HepG2 (cell line): ENCODE results near the gene FGF4. TPM values are rescaled to one million over a fixed set of nuclear protein-coding genes. Genes with fewer than 3 reads are reported as not detected.

ENCODE experiments used
- ATAC-seq: fragments of 200-7000 bp; cut with Tn5 transposase; 3 replicates; pipeline ENCODE4 v1.9.1; 2020; ENCODE audit warnings: mild to moderate bottlenecking, moderate library complexity
- BruUV-seq: library from RNA; stranded (reverse); fragments of 400-500 nt; replicated peaks from 2 replicates; lab custom pipeline; 2021; lab: Mats Ljungman, UMichigan
- CTCF ChIA-PET: fragments of 300-600 bp; formaldehyde crosslinking; extraction: SDS; loops from one replicate; lab custom pipeline; 2021; ENCODE audit warnings: low total read pairs, inconsistent platforms, low intra/inter-chr PET ratio; lab: Yijun Ruan, JAX
- POLR2A ChIA-PET: fragments of 350-600 bp; sonication (Branson Sonifier 250); formaldehyde crosslinking; loops from one replicate; lab custom pipeline; 2020; ENCODE audit warnings: antibody characterized with exemption, inconsistent platforms; lab: Yijun Ruan, JAX
- DNase-seq: peaks from one replicate; pipeline ENCODE4 v3.0.0-alpha.2; 2015; ENCODE audit warnings: low spot score
- FAIRE-seq: peaks from 3 replicates; lab custom pipeline; 2011; peaks lifted over from hg19 to GRCh38; lab: Jason Lieb, UNC
- H2AFZ ChIP-seq: one replicate; pipeline ENCODE4 v1.6.1; 2011; ENCODE audit warnings: low read length, inconsistent platforms
- H3K27ac ChIP-seq: fragments of 300-600 bp; 3 replicates; pipeline ENCODE4 v1.8.0; 2011; ENCODE audit warnings: mixed run types, mild to moderate bottlenecking, mixed read lengths, low read length, inconsistent platforms; ENCODE audit not compliant: insufficient read depth; ENCODE audit errors: extremely low read length
- H3K27me3 ChIP-seq, 2 experiments: fragments of 200-600 bp in 1 of 2; 2 replicates in 1 of 2; 3 replicates in 1 of 2; pipeline versions ENCODE4 v1.6.0 to v1.8.0; 2011; ENCODE audit warnings: low read length in 2 of 2, mild to moderate bottlenecking in 2 of 2, moderate library complexity in 2 of 2, inconsistent platforms in 1 of 2; ENCODE audit not compliant: insufficient read depth in 2 of 2, control insufficient read depth in 1 of 2
- H3K36me3 ChIP-seq, 2 experiments: fragments of 200-600 bp in 1 of 2; replicated peaks in 1 of 2; 2 replicates in 1 of 2; 3 replicates in 1 of 2; pipeline versions ENCODE4 v1.5.1 to v1.8.0; 2011; ENCODE audit warnings: low read length in 2 of 2, inconsistent platforms in 1 of 2; ENCODE audit not compliant: insufficient read depth in 2 of 2, control insufficient read depth in 1 of 2
- H3K4me1 ChIP-seq: 2 replicates; pipeline ENCODE4 v1.5.1; 2012; ENCODE audit warnings: low read length, inconsistent platforms; ENCODE audit not compliant: insufficient read depth
- H3K4me2 ChIP-seq: 2 replicates; pipeline ENCODE4 v1.6.0; 2011; ENCODE audit warnings: low read depth, low read length, inconsistent platforms
- H3K4me3 ChIP-seq, 3 experiments: fragments of 200-600 bp in 1 of 3; sonication (generic), shearing (Covaris generic) in 1 of 3; replicated peaks in 1 of 3; 2 replicates each; pipeline ENCODE4 v1.5.1; 2011 to 2016; ENCODE audit warnings: low read length in 3 of 3, inconsistent platforms in 2 of 3, low read depth in 2 of 3, mild to moderate bottlenecking in 2 of 3, control low read depth in 1 of 3, mixed read lengths in 1 of 3; ENCODE audit not compliant: insufficient read depth in 1 of 3
- H3K79me2 ChIP-seq: one replicate; pipeline ENCODE4 v1.6.1; 2011; ENCODE audit warnings: low read length, inconsistent platforms; ENCODE audit not compliant: insufficient read depth
- H3K9ac ChIP-seq: 2 replicates; pipeline ENCODE4 v1.6.0; 2011; ENCODE audit warnings: mild to moderate bottlenecking, low read depth, low read length, inconsistent platforms; ENCODE audit not compliant: insufficient read depth
- H3K9me3 ChIP-seq: 2 replicates; pipeline ENCODE4 v1.5.1; 2012; ENCODE audit warnings: mild to moderate bottlenecking, low read length
- H4K20me1 ChIP-seq: 2 replicates; pipeline ENCODE4 v1.6.0; 2011; ENCODE audit warnings: inconsistent platforms, mild to moderate bottlenecking, low read length, moderate library complexity; ENCODE audit not compliant: insufficient read depth
- CENPT ChIP-seq: sonication (generic); formaldehyde crosslinking; IDR thresholded peaks from 2 replicates; pipeline ENCODE4 v1.8.0; 2022; ENCODE audit warnings: low read depth, mild to moderate bottlenecking, moderate library complexity, missing genetic modification reagents
- HIC2 ChIP-seq: sonication (generic); formaldehyde crosslinking; IDR thresholded peaks from 2 replicates; pipeline ENCODE4 v1.9.0; 2022; ENCODE audit warnings: low read depth, missing genetic modification reagents
- NFATC3 ChIP-seq: sonication (generic); formaldehyde crosslinking; IDR thresholded peaks from 2 replicates; pipeline ENCODE4 v1.5.1; 2020; ENCODE audit warnings: mild to moderate bottlenecking, missing genetic modification reagents
- SP5 ChIP-seq: IDR thresholded peaks from 2 replicates; pipeline ENCODE4 v1.6.1; 2016; ENCODE audit warnings: low read depth, borderline replicate concordance
- STAG1 ChIP-seq: sonication (generic); formaldehyde crosslinking; IDR thresholded peaks from 2 replicates; pipeline ENCODE4 v1.4.0; 2020; ENCODE audit warnings: missing genetic modification reagents
- TRIM22 ChIP-seq: fragments of 450-650 bp; IDR thresholded peaks from 2 replicates; pipeline ENCODE4 v1.6.1; 2017
- ZNF253 ChIP-seq: sonication (generic); formaldehyde crosslinking; IDR thresholded peaks from 2 replicates; pipeline ENCODE4 v1.8.0; 2022; ENCODE audit warnings: mild to moderate bottlenecking, missing genetic modification reagents, borderline replicate concordance
- ZNF280B ChIP-seq: sonication (generic); formaldehyde crosslinking; IDR thresholded peaks from 2 replicates; pipeline ENCODE4 v1.5.0; 2020; ENCODE audit warnings: missing genetic modification reagents, mild to moderate bottlenecking, borderline replicate concordance
- ZNF343 ChIP-seq: sonication (generic); formaldehyde crosslinking; IDR thresholded peaks from 2 replicates; pipeline ENCODE4 v1.4.0; 2020; ENCODE audit warnings: mild to moderate bottlenecking, missing genetic modification reagents
- ZNF510 ChIP-seq: sonication (generic); formaldehyde crosslinking; IDR thresholded peaks from 2 replicates; pipeline ENCODE4 v1.4.0; 2020; ENCODE audit warnings: low read depth, mild to moderate bottlenecking, missing genetic modification reagents
- ZNF724P ChIP-seq: sonication (generic); formaldehyde crosslinking; IDR thresholded peaks from 2 replicates; pipeline ENCODE4 v1.8.0; 2022; ENCODE audit warnings: missing genetic modification reagents, borderline replicate concordance
- WGBS: methylation state at CpG from one replicate; pipeline ENCODE4 v1.1.6; 2017; ENCODE audit warnings: low lambda C conversion rate; 5-methylcytosine and 5-hydroxymethylcytosine counted together
- in situ Hi-C: cut with HindIII; loops from 2 replicates; pipeline ENCODE4 v1.10.0; 2017; ENCODE audit warnings: low pct_unique_long_range_greater_than_20kb; ENCODE audit not compliant: extremely low pct_ligation_motif_present
- intact Hi-C: fragments of 100-400 bp; cut with micrococcal nuclease; formaldehyde crosslinking; loops from one replicate; pipeline ENCODE4 v1.10.0; 2022; ENCODE audit not compliant: unreplicated experiment
- polyA plus RNA-seq, 8 experiments: library from polyadenylated mRNA; depleted of rRNA in 3 of 8; stranded (reverse) in 7 of 8; unstranded in 1 of 8; fragments of >200 nt; fragmentation: Illumina TruSeq in 4 of 8; extraction: Trizol in 4 of 8; gene quantifications; 2 replicates each; pipeline versions ENCODE4 v1.2.1 to v1.2.3, GENCODE V29; 2011 to 2016; ENCODE audit warnings: low read depth in 4 of 8, missing spikeins in 1 of 8, mixed read lengths in 1 of 8; ENCODE audit not compliant: insufficient read depth in 1 of 8
- total RNA-seq, 5 experiments: library from RNA; depleted of rRNA; stranded (reverse); fragments of >200 nt; fragmentation: Illumina TruSeq; extraction: Trizol; gene quantifications; 2 replicates each; pipeline ENCODE4 v1.2.3, GENCODE V29; 2016; ENCODE audit warnings: low read depth in 1 of 5

Gene FGF4
- total and polyA plus RNA-seq, 2 of the 13 experiments (the other 11 are each of a cell fraction or from before 2014, with no cell fraction given), result not detected

- TF ChIP-seq CENPT (CRISPR knock-in tag) (no peak), STAG1 (CRISPR knock-in tag) (no peak), TRIM22 (no peak), NFATC3 (no peak), ZNF343 (CRISPR knock-in tag) (no peak), SP5 (CRISPR knock-in tag) (no peak), ZNF280B (no peak), HIC2 (CRISPR knock-in tag) (no peak), ZNF724P (CRISPR knock-in tag) (no peak), ZNF253 (CRISPR knock-in tag) (no peak), ZNF510 (CRISPR knock-in tag) (no peak)
- TF ChIP-seq, all 625 proteins: peak for 0
- intact Hi-C loops, result no loop called here
- H3K4me3 ChIP-seq, result no peak overlapping the region
- H3K9me3 ChIP-seq, result no peaks in the 10 kb centered on the region
- ATAC-seq (no peak), DNase-seq (no peak), FAIRE-seq (no peak)
- H3K36me3 ChIP-seq, result no peaks in the 10 kb centered on the region
- H3K27me3 ChIP-seq, result peaks cover 6 to 44% of the 10 kb centered on the region in 2 experiments; a peak in 4 of 5 replicates
- H3K4me1 ChIP-seq, result no peaks in the 10 kb centered on the region
- BruUV-seq, result no TSS peak
- no peak overlapping the region for H3K4me2 ChIP-seq
- 38% methylated on average over 16 of the region's 25 CpGs for WGBS
- ChIA-PET CTCF (no interaction called here), POLR2A (no interaction called here)
- H4K20me1 ChIP-seq, result no peaks in the 10 kb centered on the region
- H2AFZ ChIP-seq, result no peak overlapping the region
- H3K27ac ChIP-seq, result no peak overlapping the region
- in situ Hi-C loops, result no loop called here
- H3K79me2 ChIP-seq, result no peaks in the 10 kb centered on the region
- no peak overlapping the region for H3K9ac ChIP-seq
These were observed 16.4 kb upstream of the FGF4 start for GRCh38 chr11:69791276-69792180.
